GM12875 (cell line): ENCODE measurements around the gene SLC12A2.

Source experiments
- H3K4me3 ChIP-seq: one replicate; pipeline ENCODE4 v1.5.1; 2011; ENCODE audit warnings: low read depth, low read length, control low read depth
- CTCF ChIP-seq: IDR thresholded peaks from 2 replicates; pipeline ENCODE4 v1.5.1; 2011; ENCODE audit warnings: low read depth, mild to moderate bottlenecking, control low read depth, inconsistent platforms, low read length, moderate library complexity, borderline replicate concordance; ENCODE audit not compliant: insufficient read depth

SLC12A2 gene

GRCh38 chr5:128111818-128112448 is 28.4 kb downstream of the SLC12A2 start:
- H3K4me3 ChIP-seq: no peak overlapping the region
- no peak for TF ChIP-seq CTCF

- TF ChIP-seq CTCF: no peak
- no peak overlapping the region for H3K4me3 ChIP-seq
Observed at GRCh38 chr5:128116445-128116844, 32.9 kb downstream of the SLC12A2 start.

GRCh38 chr5:128118214-128118613 is 34.6 kb downstream of the SLC12A2 start:
- no peak for TF ChIP-seq CTCF
- no peak overlapping the region for H3K4me3 ChIP-seq

- no peak overlapping the region for H3K4me3 ChIP-seq
- no peak for TF ChIP-seq CTCF
Observed at GRCh38 chr5:128121651-128122050, 38.1 kb downstream of the SLC12A2 start.

GRCh38 chr5:128123936-128124335 is 40.4 kb downstream of the SLC12A2 start:
- H3K4me3 ChIP-seq: no peak overlapping the region
- no peak for TF ChIP-seq CTCF

- H3K4me3 ChIP-seq: no peak overlapping the region
- no peak for TF ChIP-seq CTCF
Observed at GRCh38 chr5:128126241-128126640, 42.7 kb downstream of the SLC12A2 start.

- H3K4me3 ChIP-seq: no peak overlapping the region
- no peak for TF ChIP-seq CTCF
Observed at GRCh38 chr5:128132499-128132898, 48.9 kb downstream of the SLC12A2 start.
